Measurements from ENCODE around the gene IL31RA.

IL31RA gene

GRCh38 chr5:55903121-55903701 lies 52.1 kb downstream of the IL31RA start:
- no peak overlapping the region for H2AFZ ChIP-seq (ENCODE audit: low read length)

GRCh38 chr5:55904152-55904551 lies 53.0 kb downstream of the IL31RA start:
- Histone ChIP-seq H3K9ac (ENCODE audit: low read depth, low read length, poor library complexity, severe bottlenecking) (no peak overlapping the region), H4K20me1 (ENCODE audit: insufficient read depth, low read length, poor library complexity, severe bottlenecking) (no peaks in the 10 kb centered on the region), H3K27me3 (ENCODE audit: insufficient read depth, low read length, poor library complexity, severe bottlenecking) (no peaks in the 10 kb centered on the region)

More at GRCh38 chr5:55903121-55903701, 52.1 kb downstream of the IL31RA start:
- Histone ChIP-seq H3K9me3 (ENCODE audit: insufficient read depth, low read depth, low read length) (no peaks in the 10 kb centered on the region), H3K79me2 (ENCODE audit: insufficient read depth, low read length) (no peaks in the 10 kb centered on the region), H3K4me3 (ENCODE audit: low read length, poor library complexity, severe bottlenecking) (peak overlapping the region; percentile 19), H3F3A (ENCODE audit: low read depth) (no peaks in the 10 kb centered on the region), H3K4me1 (ENCODE audit: insufficient read depth, low read length, poor library complexity, severe bottlenecking) (peaks cover 13% of the 10 kb centered on the region), H3K4me2 (ENCODE audit: low read depth, low read length, poor library complexity, severe bottlenecking) (peak overlapping the region; percentile 49), H3K9me2 (replicated peaks; ENCODE audit: low read depth, low read length) (no peaks in the 10 kb centered on the region), H4K20me1 (ENCODE audit: insufficient read depth, low read length, poor library complexity, severe bottlenecking) (no peaks in the 10 kb centered on the region), H3K9ac (ENCODE audit: low read depth, low read length, poor library complexity, severe bottlenecking) (no peak overlapping the region), H3K27me3 (ENCODE audit: insufficient read depth, low read length, poor library complexity, severe bottlenecking) (no peaks in the 10 kb centered on the region), H3K36me3 (ENCODE audit: insufficient read depth, low read length) (no peaks in the 10 kb centered on the region)
- TF ChIP-seq EZH2phosphoT487 (IDR thresholded peaks at IDR 0.05; ENCODE audit: borderline replicate concordance) (no peak), CTCF (conservative IDR thresholded peaks at IDR 0.05; ENCODE audit: low read length) (no peak)

GRCh38 chr5:55905251-55905650 lies 54.1 kb downstream of the IL31RA start:
- no peaks in the 10 kb centered on the region for H4K20me1 ChIP-seq (ENCODE audit: insufficient read depth, low read length, poor library complexity, severe bottlenecking)
- H3K4me1 ChIP-seq (ENCODE audit: insufficient read depth, low read length, poor library complexity, severe bottlenecking), result peaks cover 13% of the 10 kb centered on the region
- no peaks in the 10 kb centered on the region for H3K9me2 ChIP-seq (replicated peaks; ENCODE audit: low read depth, low read length)
- no peak overlapping the region for H2AFZ ChIP-seq (ENCODE audit: low read length)
- no peaks in the 10 kb centered on the region for H3K27me3 ChIP-seq (ENCODE audit: insufficient read depth, low read length, poor library complexity, severe bottlenecking)
- H3K4me3 ChIP-seq (ENCODE audit: low read length, poor library complexity, severe bottlenecking), result no peak overlapping the region
- no peaks in the 10 kb centered on the region for H3F3A ChIP-seq (ENCODE audit: low read depth)
- no peak overlapping the region for H3K9ac ChIP-seq (ENCODE audit: low read depth, low read length, poor library complexity, severe bottlenecking)
- H3K36me3 ChIP-seq (ENCODE audit: insufficient read depth, low read length), result no peaks in the 10 kb centered on the region
- H3K9me3 ChIP-seq (ENCODE audit: insufficient read depth, low read depth, low read length), result no peaks in the 10 kb centered on the region
- no peak overlapping the region for H3K4me2 ChIP-seq (ENCODE audit: low read depth, low read length, poor library complexity, severe bottlenecking)
- H3K79me2 ChIP-seq (ENCODE audit: insufficient read depth, low read length), result no peaks in the 10 kb centered on the region
- TF ChIP-seq CTCF (conservative IDR thresholded peaks at IDR 0.05; ENCODE audit: low read length) (no peak), EZH2phosphoT487 (IDR thresholded peaks at IDR 0.05; ENCODE audit: borderline replicate concordance) (no peak)

More at GRCh38 chr5:55904152-55904551, 53.0 kb downstream of the IL31RA start:
- H3F3A ChIP-seq (ENCODE audit: low read depth), result no peaks in the 10 kb centered on the region
- no peak overlapping the region for H3K4me2 ChIP-seq (ENCODE audit: low read depth, low read length, poor library complexity, severe bottlenecking)
- TF ChIP-seq CTCF (conservative IDR thresholded peaks at IDR 0.05; ENCODE audit: low read length), result no peak
- no peak for TF ChIP-seq EZH2phosphoT487 (IDR thresholded peaks at IDR 0.05; ENCODE audit: borderline replicate concordance)
- H3K9me3 ChIP-seq (ENCODE audit: insufficient read depth, low read depth, low read length), result no peaks in the 10 kb centered on the region
- no peak overlapping the region for H3K4me3 ChIP-seq (ENCODE audit: low read length, poor library complexity, severe bottlenecking)
- H2AFZ ChIP-seq (ENCODE audit: low read length), result no peak overlapping the region
- no peaks in the 10 kb centered on the region for H3K36me3 ChIP-seq (ENCODE audit: insufficient read depth, low read length)
- H3K9me2 ChIP-seq (replicated peaks; ENCODE audit: low read depth, low read length), result no peaks in the 10 kb centered on the region
- H3K4me1 ChIP-seq (ENCODE audit: insufficient read depth, low read length, poor library complexity, severe bottlenecking), result peaks cover 13% of the 10 kb centered on the region
- H3K79me2 ChIP-seq (ENCODE audit: insufficient read depth, low read length), result no peaks in the 10 kb centered on the region
